T47D (cell line): ENCODE data around the gene SLC16A6.
"Not testable (repeated sequence)": the region's sequence is repeated elsewhere in the genome, so short reads cannot be mapped to it uniquely, and the experiment has no call there.

Experiments
- DNase-seq, 2 experiments: peaks; one replicate each; pipeline versions ENCODE4 v3.0.0 to v3.0.0-alpha.2; 2011 to 2012; ENCODE audit warnings: low read depth in 1 of 2, low spot score in 1 of 2
- JUND ChIP-seq: IDR thresholded peaks from 2 replicates; pipeline ENCODE4 v1.6.1; 2012; ENCODE audit warnings: low read depth
- in situ Hi-C: cut with HindIII; loops from 2 replicates; pipeline ENCODE4 v1.10.0; 2016; ENCODE audit warnings: low sequenced_read_pairs, low pct_unique_long_range_greater_than_20kb

The SLC16A6 gene

DNA sequence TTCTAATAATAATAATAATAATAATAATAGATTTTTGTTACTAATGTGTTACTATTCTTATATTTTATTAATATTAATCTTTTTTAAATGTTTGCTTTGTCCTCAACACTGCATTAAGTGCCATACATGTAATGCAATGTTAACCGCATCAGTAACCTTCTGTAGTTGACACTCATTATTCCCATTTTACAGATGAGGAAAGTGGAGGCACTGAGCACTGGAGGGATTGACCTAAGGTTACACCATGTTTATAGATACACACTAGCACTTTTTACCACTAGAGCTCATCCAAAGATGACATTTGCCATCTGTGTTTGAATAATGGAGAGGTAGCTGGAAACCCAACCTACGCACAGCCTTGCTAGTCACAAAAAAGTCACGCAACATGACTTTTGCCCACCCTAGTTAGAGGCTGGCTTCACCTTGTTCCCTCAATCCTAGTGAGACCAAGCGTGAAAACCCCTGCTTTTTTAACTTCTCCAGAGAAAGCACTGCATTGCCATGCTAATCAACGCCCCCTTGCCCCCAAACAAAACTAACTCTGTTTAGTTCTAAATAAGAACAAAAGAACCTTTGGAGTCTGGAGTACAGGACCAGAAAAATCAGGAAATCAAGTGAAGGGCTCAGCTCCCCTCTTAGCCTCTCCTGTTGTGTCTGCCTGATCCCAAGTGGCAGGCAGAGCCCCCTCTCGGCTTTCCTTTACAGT is 2.7 kb upstream of the SLC16A6 start:
- in situ Hi-C loops, result no loop called here
- TF ChIP-seq JUND, result no peak
- DNase-seq, result no peak

DNA sequence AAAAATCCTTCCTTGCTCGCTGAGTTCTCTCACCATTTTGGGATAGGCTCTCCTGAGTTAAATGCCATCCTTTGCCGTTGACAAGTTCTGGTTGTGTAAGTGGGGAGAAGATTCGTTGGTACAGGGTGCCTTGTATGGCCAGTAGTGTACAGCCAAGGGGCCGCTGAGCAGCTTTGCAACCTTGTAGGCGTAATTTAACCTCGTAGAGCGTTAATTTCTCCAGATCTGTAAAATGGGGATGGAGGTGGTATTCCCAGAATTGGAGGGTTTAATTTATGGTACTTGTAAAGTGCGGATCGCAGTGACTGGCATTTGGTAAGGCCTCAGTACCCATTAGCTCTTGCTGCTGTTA is 1.7 kb upstream of the SLC16A6 start:
- DNase-seq, result no peak
- TF ChIP-seq JUND, result no peak
- in situ Hi-C loops, result no loop called here

DNA sequence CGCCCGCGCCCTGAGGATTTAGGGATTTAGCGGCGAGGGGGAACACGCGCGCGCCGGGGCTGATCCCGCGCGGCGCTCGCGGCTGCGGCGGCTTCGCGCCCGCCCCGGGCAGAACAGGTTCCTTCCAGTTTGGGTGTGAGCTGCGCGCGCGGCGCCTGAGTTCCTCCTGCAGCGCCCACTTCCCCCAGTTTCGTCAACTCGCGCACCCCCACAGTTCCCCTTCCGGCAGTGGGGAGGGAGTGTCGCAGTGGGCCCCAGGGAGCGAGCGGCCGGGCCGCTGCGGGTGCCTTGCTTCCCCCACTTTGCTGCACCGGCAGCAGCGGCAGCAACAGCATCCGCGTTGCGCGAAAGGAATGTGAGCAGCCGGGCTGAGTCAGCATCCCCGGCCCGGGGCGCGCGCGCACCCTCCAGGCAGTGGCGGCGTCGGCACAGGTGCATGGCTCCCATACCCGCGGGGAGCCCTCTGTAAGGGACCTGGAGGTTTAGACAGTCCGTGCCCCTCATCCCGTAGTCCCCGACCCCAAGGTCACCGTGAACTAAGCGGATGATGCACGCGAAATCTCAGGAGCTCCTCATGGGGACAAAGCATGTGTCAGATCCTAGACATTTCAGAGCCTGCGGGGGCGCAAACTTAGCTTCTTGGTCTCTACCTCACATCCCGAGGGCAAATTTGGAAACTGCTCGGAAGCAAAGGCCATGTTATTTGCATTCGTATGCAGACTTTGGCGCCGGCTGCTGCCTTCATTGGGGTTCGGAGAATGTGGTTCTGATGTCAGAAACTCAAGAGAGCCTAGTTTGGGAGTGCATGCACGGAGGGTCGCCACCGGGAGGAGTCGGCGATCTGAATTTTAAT is 1.1 kb upstream of the SLC16A6 start:
- TF ChIP-seq JUND, result no peak
- in situ Hi-C loops, result no loop called here
- peak; percentile 77 to 92 for DNase-seq

DNA sequence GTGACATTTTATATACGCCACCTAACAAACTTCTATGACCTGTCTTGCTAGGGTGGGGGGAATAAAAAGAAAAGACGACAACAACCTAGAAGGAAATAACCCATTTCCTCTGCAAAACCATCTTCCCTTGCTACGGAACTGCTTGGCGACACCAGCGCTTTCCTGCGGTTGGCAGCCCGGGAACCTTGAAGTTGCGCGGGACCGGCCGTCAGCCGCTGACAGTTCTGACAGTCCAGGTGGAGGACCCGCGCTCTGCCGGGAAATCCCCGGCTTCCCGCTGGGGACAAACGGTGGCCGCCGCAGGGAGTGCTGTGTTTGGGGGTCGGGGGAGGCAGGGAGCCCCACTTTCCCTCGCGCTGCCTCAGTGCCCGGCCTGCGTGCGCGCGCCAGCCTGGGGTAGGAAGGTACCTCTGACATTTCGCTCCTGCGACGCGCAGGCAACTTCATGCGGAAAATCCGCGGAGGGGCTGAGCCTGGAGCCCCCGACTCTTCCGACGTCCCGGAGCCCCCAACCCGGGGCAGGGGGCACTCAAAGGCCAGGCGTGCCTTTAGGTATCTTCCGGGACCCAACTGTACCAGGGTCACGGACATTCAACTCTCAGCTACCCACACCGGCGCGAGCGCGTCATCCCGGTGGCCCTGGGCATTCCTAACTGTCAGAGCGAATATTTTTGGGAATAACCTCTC is 516 bp downstream of the SLC16A6 start:
- TF ChIP-seq JUND, result no peak
- peak; percentile 60 to 73 for DNase-seq
- in situ Hi-C loops, result no loop called here

DNA sequence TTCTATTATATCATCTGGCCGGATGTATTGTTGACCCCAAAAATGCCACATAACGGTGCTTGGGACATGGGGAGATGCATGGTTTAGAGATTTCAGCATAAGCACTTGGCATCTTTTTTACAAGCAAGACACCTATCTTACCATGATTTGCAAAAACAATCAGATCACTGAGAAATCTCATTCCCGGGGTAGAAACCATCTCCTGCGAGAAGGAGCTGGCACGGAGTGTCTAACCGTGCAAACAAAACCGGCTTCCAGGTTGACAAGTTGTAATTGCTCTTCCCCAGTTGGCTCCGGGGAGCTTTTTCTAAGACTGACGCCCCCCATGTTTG is 1.0 kb downstream of the SLC16A6 start:
- in situ Hi-C loops, result no loop called here
- TF ChIP-seq JUND, result no peak

DNA sequence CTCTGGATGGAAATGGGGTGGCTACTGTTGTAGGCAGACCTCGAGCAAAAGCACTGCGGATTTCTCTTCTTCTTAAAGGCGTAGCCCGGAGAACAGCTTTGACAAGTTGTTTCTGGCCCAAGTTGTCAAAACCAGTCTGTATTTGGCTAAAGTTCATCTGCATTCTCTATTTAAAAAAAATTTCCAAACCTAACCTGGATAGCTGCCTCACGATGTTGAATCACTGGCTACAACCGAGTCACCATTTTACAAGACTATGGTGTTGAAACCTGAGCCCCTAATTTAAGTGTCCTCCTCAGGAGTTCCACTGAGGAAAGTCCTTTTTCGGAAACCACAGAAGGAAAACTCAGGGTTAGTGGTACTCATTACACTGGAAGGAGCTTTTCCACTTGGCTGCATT is 1.5 kb downstream of the SLC16A6 start:
- no peak for TF ChIP-seq JUND
- DNase-seq, result no peak
- in situ Hi-C loops, result no loop called here

More for the DNA sequence above, 1.0 kb downstream of the SLC16A6 start:
- no peak for DNase-seq

DNA sequence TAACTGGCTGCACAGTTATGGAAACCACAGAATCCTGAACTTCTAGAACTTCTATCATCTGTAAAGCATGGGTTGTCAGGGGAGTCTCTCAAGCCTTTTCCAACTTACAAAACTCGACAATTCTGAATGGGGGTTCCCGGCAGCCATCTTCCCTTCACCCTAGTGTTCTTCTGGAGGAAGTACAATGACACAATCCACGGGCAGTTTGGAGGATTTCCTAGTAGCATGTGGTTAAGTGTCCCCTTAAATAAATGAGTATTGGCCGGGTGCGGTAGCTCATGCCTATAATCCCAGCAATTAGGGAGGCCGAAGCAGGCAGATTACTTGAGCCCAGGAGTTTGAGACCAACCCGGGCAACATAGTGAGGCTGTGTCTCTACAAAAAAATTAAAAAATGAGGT is 2.1 kb downstream of the SLC16A6 start:
- in situ Hi-C loops, result no loop called here
- TF ChIP-seq JUND, result no peak
- peak in 1 of 2 experiments; percentile 25 for DNase-seq

DNA sequence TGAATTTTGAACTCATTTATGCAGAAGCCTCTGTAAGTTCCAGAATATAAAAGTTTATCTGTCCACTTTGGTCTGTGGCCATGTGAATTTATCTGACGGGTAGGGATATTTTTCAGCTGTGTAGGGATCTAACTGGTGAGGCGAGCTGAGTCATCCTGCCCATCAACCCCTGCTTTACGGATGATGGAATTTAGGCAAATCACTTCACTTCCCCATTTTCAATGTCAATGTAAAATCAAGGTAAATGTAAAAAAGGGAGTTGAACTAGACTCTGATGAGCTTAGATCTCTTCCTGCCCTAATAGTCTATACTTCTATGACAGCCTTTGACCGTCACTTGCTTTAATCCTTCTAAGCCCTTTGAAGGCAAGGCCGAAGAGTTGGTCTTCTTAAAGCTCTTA is 2.6 kb downstream of the SLC16A6 start:
- TF ChIP-seq JUND, result no peak
- no peak for DNase-seq
- in situ Hi-C loops, result no loop called here

DNA sequence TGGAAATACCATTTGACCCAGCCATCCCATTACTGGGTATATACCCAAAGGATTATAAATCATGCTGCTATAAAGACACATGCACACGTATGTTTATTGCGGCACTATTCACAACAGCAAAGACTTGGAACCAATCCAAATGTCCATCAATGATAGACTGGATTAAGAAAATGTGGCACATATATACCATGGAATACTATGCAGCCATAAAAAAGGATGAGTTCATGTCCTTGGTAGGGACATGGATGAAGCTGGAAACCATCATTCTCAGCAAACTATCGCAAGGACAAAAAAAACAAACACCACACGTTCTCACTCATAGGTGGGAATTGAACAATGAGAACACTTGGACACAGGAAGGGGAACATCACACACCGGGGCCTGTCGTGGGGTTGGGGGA is 9.0 kb downstream of the SLC16A6 start:
- DNase-seq, in situ Hi-C loops: not testable (repeated sequence)

DNA sequence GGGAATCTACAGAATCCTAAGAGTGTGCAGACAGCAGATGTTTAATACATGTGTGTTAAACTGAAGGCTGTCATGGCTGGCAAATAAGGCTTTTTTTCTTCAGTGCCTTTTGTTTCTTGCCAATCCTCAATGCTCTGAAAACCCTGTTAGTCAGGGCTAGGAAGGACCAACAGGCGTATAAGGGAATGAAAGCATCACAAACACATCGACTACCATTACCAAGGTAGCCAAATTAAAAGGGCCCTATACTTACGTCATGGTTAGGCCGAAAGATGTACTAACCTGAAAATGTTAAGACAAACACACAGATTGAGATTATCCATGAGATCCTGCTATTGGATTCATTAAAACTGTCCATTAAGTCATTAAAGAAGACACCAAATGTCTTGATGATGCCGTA is 13.1 kb downstream of the SLC16A6 start:
- TF ChIP-seq JUND, result no peak
- in situ Hi-C loops, result no loop called here
- DNase-seq, result no peak

DNA sequence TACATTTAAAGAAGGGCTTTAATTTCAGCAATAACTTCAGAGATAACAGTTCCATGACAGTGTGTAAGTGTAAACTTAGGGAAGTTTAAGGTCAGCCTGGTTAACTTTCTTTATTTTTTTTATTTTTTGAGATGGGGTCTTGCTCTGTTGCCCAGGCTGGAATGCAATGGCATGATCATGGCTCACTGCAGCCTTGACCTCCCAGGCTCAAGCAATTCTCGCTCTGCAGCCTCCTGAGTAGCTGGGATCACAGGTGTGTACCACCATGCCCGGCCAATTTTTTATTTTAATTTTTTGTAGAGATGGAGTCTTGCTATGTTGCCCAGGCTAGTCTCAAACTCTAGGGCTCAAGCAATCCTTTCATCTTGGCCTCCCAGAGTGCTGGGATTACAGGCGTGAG is 14.6 kb downstream of the SLC16A6 start:
- DNase-seq, in situ Hi-C loops: not testable (repeated sequence)

DNA sequence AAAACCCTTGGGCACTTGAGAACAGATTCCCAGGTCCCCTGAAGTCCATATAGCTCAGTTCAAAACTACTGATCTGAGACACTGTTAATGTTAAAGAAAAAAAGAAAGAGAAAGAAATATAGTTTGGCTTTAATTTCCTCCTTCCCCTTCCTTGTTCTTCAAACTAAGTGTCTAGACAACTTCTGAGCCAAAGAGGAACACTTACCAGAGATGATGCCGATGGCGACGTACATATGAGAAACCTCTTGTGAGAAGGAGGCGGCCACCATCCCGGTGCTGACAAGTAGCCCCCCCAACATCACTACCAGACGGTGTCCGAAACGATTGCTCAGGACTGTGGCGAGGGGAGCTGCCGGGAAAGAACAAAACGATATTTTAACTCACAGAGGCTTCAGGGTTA is 17.2 kb downstream of the SLC16A6 start:
- no peak for DNase-seq
- in situ Hi-C loops, result no loop called here
- TF ChIP-seq JUND, result no peak

DNA sequence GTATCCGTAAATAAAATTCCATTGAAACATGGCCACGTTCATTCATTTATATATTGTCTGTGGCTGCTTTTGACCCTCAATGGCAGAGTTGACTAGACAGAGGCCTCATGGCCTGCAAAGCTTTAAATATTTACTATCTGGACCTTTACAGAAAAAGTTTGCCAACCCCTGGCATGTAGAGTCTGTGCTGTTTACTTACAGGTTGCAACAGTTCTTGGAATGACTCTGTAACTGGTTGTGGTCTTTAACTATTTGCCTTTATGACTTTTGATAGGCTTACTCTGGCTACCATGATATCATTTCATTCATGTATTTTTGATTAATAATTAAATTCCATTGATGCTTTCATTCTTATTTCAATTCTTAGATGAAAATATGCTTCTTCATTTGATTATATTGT is 25.1 kb downstream of the SLC16A6 start:
- DNase-seq, in situ Hi-C loops: not testable (repeated sequence)

DNA sequence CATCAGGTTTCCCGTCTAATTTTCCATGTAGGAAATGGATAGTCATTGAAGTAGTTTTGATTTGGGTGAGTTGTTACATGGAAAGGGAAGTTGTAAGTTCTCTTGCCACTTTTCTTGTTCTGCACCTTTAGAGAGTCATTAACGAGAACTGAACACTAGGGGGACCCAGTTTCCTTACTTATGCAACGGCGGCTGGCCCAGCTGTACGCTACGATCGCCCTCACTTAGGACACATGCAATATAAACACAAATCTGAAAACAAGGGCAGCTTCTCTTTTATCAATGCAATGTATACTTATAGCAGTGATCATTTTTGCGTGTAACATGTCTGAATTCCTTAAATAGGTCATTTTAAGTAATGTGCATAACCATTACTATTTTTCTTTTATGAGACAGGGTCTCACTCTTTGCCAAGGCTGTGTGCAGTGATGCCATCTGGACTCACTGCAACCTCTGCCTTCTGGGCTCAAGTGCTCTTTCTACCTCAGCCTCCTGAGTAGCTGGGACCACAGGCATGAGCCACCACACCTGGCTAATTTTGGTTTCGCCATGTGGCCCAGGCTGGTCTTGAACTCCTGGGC is 27.7 kb downstream of the SLC16A6 start:
- in situ Hi-C loops, result not testable (repeated sequence)
- DNase-seq, result peak; percentile 47 to 79

DNA sequence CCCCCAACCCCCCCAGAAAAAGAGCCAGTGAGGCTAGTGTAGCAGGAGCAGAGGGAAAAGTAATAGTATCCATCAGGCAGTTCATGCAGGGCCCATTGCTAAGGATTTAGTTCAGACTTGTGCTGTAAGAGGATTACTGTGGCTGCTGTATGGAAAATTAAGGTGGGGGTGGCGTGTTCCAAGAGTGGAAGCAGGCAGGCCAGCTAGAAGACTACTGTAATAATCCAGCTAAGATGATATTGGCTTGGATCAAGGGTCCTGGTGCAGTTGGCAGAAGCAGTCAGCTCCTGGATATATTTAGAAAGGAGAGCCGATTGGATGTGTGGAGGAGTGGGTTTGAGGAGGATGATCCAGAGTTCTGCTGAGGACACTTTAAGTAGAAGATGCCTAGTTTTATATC is 28.5 kb downstream of the SLC16A6 start:
- DNase-seq, in situ Hi-C loops: not testable (repeated sequence)
